Activated naive CD4-positive, alpha-beta T cell (primary cell): Measurements from ENCODE around the gene CC2D2A.

Experiments used
- DNase-seq, 4 experiments: peaks; one replicate each; lab custom pipeline; 2025; lab: John Stamatoyannopoulos, UW

The CC2D2A gene

GRCh38 chr4:15469402-15470127 lies at the start of gene CC2D2A:
Gene CC2D2A, plus strand, starts transcription at chr4:15469882. Its CDS starts 6,051 bp downstream, at chr4:15475933.
- DNase-seq, result no peak

DNA sequence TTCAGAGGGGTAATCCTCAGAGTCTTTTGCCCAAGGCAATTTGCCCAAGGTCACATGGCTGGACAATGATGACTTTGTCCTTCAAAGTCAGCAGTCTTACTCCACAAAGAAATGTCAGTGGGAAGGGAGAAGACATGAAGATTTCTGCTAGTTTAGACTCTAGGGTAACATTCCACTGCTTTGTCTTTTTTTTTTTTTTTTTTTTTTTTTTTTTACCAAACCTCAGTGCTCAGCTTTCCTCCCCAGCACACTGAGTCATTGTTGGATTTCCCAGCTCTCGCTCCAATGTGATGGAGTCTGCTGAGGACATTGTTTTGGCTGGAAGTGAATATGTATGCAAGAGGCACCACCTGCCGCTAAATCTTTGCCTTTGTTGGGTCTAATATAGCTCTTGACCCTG lies 49.0 kb upstream of the CC2D2A start:
- DNase-seq, result no peak

DNA sequence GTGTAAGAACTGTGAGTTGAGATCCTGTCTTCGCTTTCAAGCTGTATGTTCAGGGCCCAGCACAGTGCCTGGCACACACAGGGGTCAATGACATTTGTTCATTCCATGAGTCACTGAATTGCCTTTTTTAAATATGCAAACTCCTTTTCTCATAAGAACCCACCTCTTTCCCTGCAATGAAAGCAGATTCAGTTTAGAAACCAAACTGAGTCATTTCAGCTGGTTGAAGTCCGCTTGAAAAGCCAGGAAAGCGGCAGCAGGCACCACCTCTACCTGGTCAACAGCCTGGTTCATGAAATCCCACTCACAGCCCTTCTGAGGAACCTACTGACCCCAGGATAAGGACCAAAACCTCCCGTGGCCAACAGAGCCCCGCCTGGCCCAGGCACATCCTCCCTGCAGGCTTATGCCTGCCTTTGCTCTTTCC lies 46.4 kb upstream of the CC2D2A start:
- no peak for DNase-seq

- no peak for DNase-seq
These were observed 44.2 kb upstream of the CC2D2A start for GRCh38 chr4:15425520-15425919.

DNA sequence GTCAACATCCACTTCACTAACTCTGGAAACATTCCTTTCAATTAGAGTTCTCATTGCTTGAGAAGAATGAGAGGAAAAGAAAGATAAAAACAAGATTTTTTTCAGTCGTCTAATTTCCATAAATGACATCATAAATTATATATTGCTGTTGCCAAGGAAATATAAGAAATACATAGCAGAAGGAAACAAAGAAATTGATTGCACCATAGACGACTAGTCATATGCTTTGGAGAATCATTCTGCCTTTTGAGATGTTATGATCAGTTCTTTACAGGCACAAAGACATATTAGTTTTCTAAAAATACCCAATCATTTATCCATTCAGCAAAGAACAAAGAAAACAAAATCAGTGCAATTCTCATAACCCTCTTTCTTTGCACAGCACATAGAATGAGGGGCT lies 42.5 kb upstream of the CC2D2A start:
- DNase-seq, result no peak

- no peak for DNase-seq
These were observed 42.0 kb upstream of the CC2D2A start, which contains the start of gene C1QTNF7 for GRCh38 chr4:15427701-15428100. Gene C1QTNF7, plus strand, starts transcription at chr4:15428033. Its CDS starts 7,711 bp downstream, at chr4:15435744.

- no peak for DNase-seq
These were observed 41.1 kb upstream of the CC2D2A start for GRCh38 chr4:15428611-15429010.

GRCh38 chr4:15434091-15434490 lies 35.6 kb upstream of the CC2D2A start:
- no peak for DNase-seq

- DNase-seq, result no peak
These were observed 35.0 kb upstream of the CC2D2A start for GRCh38 chr4:15434676-15435075.

DNA sequence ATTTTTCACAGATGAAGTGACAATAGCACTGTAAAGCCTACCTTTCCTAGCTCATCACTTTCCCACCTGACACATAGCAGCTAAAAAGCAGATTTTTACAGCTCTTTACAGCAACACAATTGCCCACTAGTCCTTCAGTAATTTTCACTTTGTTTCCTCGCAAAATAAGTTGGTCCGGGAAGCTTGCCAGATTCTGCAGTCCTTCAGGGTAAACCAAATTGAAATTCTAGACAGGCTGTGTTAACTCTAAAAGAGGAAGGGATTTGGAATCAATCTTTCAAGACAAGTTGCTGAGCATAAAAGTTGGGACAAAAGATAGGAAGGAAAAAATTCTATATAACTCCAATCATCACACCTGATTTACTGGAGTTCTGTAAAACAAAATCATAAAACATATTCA lies 33.2 kb upstream of the CC2D2A start:
- DNase-seq, result no peak

GRCh38 chr4:15438939-15439524 lies 30.6 kb upstream of the CC2D2A start:
- DNase-seq, result no peak

GRCh38 chr4:15443371-15444160 lies 26.1 kb upstream of the CC2D2A start:
- no peak for DNase-seq

DNA sequence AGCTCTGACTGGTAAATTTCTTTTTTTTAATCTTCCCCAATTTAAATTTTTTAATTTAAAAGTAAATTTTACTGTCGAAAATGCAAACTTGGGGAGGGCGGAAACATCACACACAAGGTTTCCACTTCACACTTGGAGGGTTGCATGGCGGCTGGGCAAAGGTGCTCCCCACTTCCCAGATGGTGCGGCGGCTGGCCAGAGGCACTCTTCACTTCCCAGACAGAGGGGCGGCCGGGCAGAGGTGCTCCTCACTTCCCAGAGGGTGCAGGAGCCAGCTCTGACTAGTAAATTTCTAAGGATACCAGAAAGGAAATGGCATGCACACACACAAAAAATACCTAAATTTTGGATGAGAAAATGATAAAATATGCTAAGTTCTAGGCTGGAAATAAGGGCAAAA lies 25.4 kb upstream of the CC2D2A start:
- DNase-seq, result no peak

DNA sequence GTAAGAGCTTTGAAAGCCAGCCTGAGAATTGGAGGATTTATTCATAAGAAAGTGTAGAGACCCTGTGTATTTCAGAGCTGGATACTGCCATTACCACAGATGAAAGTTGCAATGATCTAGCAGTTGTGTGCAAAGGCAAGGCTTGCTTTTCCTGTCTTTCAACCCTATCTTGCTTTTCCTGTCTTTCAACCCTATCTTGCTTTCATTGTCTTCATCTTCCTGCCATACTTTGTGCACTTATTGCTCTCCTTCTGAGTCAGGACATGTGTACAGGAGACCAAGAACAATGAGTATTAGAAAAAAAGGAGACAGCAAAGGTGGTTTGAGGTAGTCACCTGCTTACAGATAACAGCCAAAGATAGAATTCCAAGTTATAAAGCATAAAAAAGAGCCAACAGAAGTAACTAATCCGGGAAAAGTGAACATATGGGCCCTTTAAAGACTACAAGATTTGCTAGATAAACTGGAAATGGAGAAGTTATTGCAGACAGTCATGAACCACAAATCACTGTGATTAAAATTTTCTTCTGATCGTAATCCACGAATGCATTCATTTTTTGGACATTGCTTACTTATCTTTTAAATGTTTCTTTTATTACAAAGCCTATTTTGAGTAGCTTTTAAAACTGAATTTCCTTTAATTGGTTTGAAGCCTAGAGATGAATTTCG lies 24.7 kb upstream of the CC2D2A start:
- no peak for DNase-seq

DNA sequence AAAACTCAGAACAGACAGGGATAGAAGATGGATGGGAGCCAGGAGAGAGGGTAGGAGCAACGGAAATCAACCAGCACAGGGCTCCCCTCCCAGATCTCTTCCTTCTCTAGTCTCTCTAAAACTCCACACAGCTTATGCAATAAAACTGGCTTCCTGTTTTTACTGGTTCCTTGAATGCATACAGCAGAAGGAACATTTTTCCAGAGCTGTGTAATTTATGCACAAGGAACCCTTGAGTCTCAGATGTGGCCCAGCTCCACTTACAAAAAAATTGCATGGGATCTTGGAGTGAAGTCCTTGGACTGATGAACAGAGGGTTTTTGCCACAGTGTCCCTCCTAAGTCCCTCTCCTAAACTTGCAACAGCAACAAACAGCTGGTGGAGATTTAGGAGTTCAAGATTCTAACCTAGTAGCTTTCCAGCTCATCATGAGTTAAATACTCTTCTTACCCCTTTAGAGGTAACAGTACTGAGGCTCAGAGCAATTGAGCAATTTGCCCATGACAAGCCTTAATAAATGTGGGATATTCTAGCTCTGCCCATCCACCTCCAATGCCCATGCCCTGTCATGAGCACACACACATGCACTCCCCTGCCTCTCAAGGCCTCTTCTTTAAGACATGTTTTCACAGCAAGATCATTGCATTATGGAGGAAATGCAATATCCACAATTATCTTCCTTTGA lies 18.4 kb upstream of the CC2D2A start:
- DNase-seq, result no peak

DNA sequence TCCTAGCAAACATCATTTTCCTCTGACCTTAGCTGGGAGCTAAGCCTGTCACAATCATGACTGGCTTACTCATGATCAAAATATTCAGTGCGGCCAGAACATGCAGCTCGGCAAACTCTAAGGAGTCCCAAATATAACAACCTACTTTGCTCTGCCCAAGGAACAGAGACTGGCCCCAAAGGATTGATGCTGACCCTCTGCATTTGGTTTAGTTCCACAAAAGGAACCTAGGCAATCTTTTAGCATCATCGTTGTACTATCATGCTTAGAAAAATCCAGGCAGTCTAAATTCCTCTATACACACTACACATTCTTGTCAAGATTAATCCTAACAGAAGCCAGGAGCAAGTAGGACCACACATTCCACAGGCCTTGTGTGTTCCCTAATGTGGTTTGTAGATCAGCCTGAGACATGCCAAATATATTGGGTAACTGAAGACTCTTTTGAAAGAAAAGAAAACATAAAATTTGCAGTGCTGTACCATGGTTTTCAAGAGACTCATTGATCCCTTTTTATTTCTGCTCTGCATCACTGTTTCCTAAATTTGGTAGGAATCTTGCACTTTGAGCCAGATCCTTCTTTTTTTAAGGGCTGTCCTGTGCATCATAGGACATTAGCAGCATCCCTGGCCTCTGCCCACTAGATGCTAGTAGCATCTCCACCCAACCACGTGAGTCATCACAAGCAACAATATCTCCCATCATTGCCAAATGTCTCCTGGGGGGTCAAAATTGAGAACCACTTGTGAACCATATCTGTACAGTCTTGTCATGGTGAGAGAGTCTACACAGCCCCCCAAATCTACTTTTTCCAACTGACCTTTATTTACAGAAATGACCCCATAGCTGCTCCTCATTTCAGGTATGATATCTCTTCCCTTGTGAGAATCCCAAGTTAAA lies 17.6 kb upstream of the CC2D2A start:
- no peak for DNase-seq

DNA sequence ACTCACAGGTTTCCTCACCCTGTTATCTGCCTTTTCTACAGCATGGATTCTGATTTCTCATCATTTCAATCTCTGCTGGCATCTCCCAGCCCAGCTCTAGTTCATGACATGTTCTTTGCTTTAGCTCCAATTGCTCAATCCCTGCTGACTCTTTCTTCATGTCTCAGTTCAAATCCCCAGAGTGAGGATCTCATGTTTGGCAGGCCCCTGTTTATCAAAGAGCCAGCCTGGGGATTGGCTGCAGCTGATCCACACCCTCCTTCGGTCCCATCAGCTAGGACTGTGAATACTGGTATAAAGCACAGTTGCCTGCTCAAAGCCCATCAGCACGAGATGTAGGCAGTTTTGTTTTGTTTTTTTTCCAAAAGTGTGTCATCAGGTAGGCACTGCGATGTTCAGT lies 14.4 kb upstream of the CC2D2A start:
- no peak for DNase-seq

DNA sequence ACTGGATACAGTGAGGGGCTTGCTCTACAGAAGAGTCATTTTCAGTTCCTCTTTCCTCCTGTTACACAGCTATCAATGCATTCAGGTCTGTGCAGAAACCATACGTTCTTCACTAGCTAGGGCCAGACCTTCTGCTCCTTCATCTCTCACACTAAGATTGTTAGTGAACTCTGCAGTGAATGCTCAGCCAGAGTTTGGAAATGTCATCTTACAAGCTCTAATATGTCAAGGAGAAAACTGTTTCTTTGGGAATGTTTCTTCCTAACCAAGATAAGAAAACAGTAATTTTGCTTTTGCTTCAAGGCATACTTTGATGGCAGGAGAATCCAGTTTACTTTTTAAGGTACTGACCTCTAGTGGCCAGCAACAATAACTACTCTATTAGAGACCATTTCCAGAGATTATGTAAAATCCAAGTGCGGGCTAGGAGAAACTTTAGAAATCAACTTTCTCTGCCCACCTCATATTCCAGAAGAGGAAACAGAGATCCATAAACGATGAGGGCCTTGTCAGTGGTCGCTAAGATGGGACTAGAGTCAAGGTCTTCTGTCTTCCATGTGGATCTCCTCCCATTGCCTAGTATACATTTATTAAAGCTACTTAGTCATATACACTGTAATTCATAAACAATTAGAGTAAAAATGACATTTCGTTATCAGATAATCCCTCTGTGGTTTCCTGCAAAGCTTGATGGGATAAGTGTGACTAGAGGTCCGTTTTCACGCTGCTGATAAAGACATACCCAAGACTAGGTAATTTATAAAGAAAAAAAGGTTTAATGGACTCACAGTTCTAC lies 12.1 kb upstream of the CC2D2A start:
- DNase-seq, result no peak

DNA sequence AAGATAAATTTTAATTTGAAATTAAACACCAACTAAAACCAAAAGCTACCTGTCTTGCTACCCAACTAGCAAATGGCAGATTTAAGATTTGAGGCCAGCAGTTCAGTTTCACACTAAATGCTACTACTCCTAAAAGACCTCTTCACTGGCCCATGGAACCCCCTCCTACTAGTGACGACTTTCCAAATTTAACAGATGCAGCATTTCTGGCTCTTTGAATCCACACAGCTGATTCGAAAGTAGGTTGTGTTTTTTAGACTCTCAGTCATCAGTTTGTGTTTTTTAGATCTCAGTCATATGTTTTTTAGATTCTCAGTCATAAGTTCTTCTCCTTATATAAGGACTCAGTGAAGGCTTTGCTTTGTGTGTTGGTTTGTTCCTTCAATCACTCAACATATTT lies 11.1 kb upstream of the CC2D2A start:
- DNase-seq, result no peak

DNA sequence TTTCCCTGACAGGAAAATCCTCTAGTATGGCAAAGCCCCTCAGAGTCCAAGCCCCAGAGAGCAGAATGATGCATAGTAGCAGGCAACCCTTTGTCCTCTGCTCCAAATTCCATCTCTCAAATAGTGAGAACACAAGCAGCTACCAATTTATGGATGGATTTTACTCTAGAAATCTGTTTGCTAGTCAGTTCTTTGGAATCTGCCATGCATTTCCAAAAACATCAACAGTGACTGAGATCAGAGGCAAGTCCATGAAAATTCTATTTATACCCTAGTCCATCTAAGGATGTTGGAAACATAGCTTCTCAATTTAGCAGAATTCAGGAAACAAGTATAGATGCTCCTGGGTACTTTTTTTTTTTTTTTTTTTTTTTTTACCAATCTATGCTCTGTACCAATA lies 10.0 kb upstream of the CC2D2A start:
- no peak for DNase-seq
